SK-N-MC (cell line): ENCODE data around the gene CCDC192.

ENCODE experiments used
- EZH2 ChIP-seq: fragments of 200-600 bp; sonication (generic); IDR thresholded peaks from one replicate; pipeline ENCODE4 v1.6.1; 2017; ENCODE audit warnings: antibody characterized with exemption
- POLR2AphosphoS5 ChIP-seq: IDR thresholded peaks from 2 replicates; pipeline ENCODE4 v1.6.1; 2012; ENCODE audit warnings: mild to moderate bottlenecking, low read depth, low read length, borderline replicate concordance

DNA sequence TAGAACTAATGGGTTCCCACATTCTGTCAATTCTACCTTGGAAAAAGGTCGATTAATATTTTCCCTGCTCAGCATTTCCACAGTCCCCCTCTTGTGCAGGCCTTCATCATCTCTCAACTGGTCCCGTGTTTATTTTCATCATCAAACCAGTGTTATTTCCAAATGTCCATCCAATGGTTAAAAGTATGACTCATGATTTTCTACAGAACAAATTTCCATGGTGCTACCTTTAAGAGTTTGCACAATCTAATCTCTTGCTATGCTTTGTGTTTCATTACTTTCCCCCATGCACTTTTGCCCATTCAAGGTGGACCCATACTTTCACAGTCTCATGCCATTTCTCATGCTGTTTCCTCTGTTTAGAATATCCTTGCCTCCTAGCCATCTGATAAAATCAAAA lies 143.7 kb downstream of the CCDC192 start:
- no peak for TF ChIP-seq POLR2AphosphoS5
- TF ChIP-seq EZH2, result no peak
